Measurements from ENCODE around the gene NELFE. TPM values are rescaled to one million over a fixed set of nuclear protein-coding genes. Genes with fewer than 3 reads are reported as not detected.
"Not testable (repeated sequence)": the region's sequence is repeated elsewhere in the genome, so short reads cannot be mapped to it uniquely, and the experiment has no call there.

The NELFE gene
- total RNA-seq (2014; rRNA removed; shearing (Covaris generic)), result 109 and 116 TPM in 2 replicates
- 149 and 154 TPM in 2 replicates for polyA plus RNA-seq (2015; cell fraction: cytosol; rRNA removed)
- 94.6 and 95.1 TPM in 2 replicates for polyA plus RNA-seq (2015; cell fraction: nucleus; rRNA removed)

- DNase-seq (ENCODE audit: low read depth), result peak; percentile 98
Observed at GRCh38 chr6:31958741-31959739, at the start of gene NELFE, which contains the start of gene SKIC2. Gene NELFE, minus strand, starts transcription at chr6:31958971. Its CDS starts 525 bp downstream, at chr6:31958446. Gene SKIC2, plus strand, starts transcription at chr6:31959175. Its CDS starts 18 bp downstream, at chr6:31959193.

- not testable (repeated sequence) for DNase-seq (ENCODE audit: low read depth)
Observed at GRCh38 chr6:32008037-32008436, 49.3 kb upstream of the NELFE start.

- not testable (repeated sequence) for DNase-seq (ENCODE audit: low read depth)
Observed at GRCh38 chr6:32007086-32007485, 48.3 kb upstream of the NELFE start.

- not testable (repeated sequence) for DNase-seq (ENCODE audit: low read depth)
Observed at GRCh38 chr6:32005991-32006529, 47.3 kb upstream of the NELFE start.

GRCh38 chr6:32005538-32005880, 46.7 kb upstream of the NELFE start:
- DNase-seq (ENCODE audit: low read depth), result not testable (repeated sequence)

GRCh38 chr6:32004864-32005537, 46.2 kb upstream of the NELFE start:
- not testable (repeated sequence) for DNase-seq (ENCODE audit: low read depth)

GRCh38 chr6:32004393-32004792, 45.6 kb upstream of the NELFE start:
- DNase-seq (ENCODE audit: low read depth), result not testable (repeated sequence)

- DNase-seq (ENCODE audit: low read depth), result not testable (repeated sequence)
Observed at GRCh38 chr6:32003301-32003700, 44.5 kb upstream of the NELFE start.

- not testable (repeated sequence) for DNase-seq (ENCODE audit: low read depth)
Observed at GRCh38 chr6:32002546-32003268, 43.9 kb upstream of the NELFE start.

GRCh38 chr6:31996385-31996784, 37.6 kb upstream of the NELFE start:
- not testable (repeated sequence) for DNase-seq (ENCODE audit: low read depth)

GRCh38 chr6:31994421-31994820, 35.6 kb upstream of the NELFE start:
- not testable (repeated sequence) for DNase-seq (ENCODE audit: low read depth)

GRCh38 chr6:31989363-31989762, 30.6 kb upstream of the NELFE start:
- DNase-seq (ENCODE audit: low read depth), result not testable (repeated sequence)

- DNase-seq (ENCODE audit: low read depth), result not testable (repeated sequence)
Observed at GRCh38 chr6:31981744-31982143, 23.0 kb upstream of the NELFE start, which contains the start of gene C4A. Gene C4A, plus strand, starts transcription at chr6:31982057. Its CDS starts 51 bp downstream, at chr6:31982108.

- DNase-seq (ENCODE audit: low read depth), result not testable (repeated sequence)
Observed at GRCh38 chr6:31980998-31981397, 22.2 kb upstream of the NELFE start.

- DNase-seq (ENCODE audit: low read depth), result not testable (repeated sequence)
Observed at GRCh38 chr6:31980195-31980876, 21.6 kb upstream of the NELFE start.

GRCh38 chr6:31979238-31979898, 20.6 kb upstream of the NELFE start:
- no peak for DNase-seq (ENCODE audit: low read depth)

- no peak for DNase-seq (ENCODE audit: low read depth)
Observed at GRCh38 chr6:31978831-31979230, 20.1 kb upstream of the NELFE start.

GRCh38 chr6:31977816-31978431, 19.2 kb upstream of the NELFE start:
- no peak for DNase-seq (ENCODE audit: low read depth)

GRCh38 chr6:31976065-31976464, 17.3 kb upstream of the NELFE start:
- DNase-seq (ENCODE audit: low read depth), result not testable (repeated sequence)

Data from HT1080 (cell line).